ENCODE results near the gene TCF7L2.

Gene TCF7L2

DNA sequence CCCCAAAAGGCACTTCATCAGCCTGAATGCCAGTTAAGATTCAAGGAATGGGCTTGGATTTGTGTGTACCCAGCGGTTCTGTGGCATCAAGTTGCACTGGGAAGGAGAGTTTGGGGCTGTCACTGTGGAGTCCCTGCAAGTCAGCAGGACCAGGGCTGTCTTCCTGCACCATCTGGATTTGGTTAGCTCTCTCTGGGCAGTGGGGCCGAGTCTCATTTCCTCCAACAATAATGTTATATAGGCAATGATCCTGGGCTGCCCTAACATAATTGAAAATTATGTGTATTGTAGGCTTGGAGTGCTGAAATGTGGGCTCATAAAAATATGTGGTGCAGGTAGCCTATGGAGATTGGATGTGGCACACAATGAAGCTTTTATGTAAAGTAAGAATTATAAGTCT, 87.2 kb downstream of the TCF7L2 start:
- H3K9me3 ChIP-seq (ENCODE audit: insufficient read depth, low read length), result no peaks in the 10 kb centered on the region
- no peaks in the 10 kb centered on the region for H3K79me2 ChIP-seq (ENCODE audit: low read length)
- H3K36me3 ChIP-seq (replicated peaks; ENCODE audit: low read depth, low read length), result no peaks in the 10 kb centered on the region
- no peak overlapping the region for H3K4me3 ChIP-seq (ENCODE audit: low read length)
- H3K27me3 ChIP-seq (ENCODE audit: low read depth, low read length), result peaks cover 10% of the 10 kb centered on the region; the same call in 1 of the 2 replicates
- H4K20me1 ChIP-seq (ENCODE audit: insufficient read depth, low read length), result no peaks in the 10 kb centered on the region
- no peak overlapping the region for H3K4me2 ChIP-seq (ENCODE audit: low read length)
- H3K4me1 ChIP-seq (ENCODE audit: low read length), result no peaks in the 10 kb centered on the region
- TF ChIP-seq, protein P1, sequence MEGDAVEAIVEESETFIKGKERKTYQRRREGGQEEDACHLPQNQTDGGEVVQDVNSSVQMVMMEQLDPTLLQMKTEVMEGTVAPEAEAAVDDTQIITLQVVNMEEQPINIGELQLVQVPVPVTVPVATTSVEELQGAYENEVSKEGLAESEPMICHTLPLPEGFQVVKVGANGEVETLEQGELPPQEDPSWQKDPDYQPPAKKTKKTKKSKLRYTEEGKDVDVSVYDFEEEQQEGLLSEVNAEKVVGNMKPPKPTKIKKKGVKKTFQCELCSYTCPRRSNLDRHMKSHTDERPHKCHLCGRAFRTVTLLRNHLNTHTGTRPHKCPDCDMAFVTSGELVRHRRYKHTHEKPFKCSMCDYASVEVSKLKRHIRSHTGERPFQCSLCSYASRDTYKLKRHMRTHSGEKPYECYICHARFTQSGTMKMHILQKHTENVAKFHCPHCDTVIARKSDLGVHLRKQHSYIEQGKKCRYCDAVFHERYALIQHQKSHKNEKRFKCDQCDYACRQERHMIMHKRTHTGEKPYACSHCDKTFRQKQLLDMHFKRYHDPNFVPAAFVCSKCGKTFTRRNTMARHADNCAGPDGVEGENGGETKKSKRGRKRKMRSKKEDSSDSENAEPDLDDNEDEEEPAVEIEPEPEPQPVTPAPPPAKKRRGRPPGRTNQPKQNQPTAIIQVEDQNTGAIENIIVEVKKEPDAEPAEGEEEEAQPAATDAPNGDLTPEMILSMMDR (IDR thresholded peaks at IDR 0.05; ENCODE audit: low read depth, low read length), result no peak
- TF ChIP-seq EZH2phosphoT487 (IDR thresholded peaks at IDR 0.05; ENCODE audit: low read depth), result no peak
- H3K9ac ChIP-seq (ENCODE audit: low read length), result no peak overlapping the region
- H2AFZ ChIP-seq (ENCODE audit: low read depth, low read length), result no peak overlapping the region
- H3K27ac ChIP-seq (ENCODE audit: low read length), result no peak overlapping the region

DNA sequence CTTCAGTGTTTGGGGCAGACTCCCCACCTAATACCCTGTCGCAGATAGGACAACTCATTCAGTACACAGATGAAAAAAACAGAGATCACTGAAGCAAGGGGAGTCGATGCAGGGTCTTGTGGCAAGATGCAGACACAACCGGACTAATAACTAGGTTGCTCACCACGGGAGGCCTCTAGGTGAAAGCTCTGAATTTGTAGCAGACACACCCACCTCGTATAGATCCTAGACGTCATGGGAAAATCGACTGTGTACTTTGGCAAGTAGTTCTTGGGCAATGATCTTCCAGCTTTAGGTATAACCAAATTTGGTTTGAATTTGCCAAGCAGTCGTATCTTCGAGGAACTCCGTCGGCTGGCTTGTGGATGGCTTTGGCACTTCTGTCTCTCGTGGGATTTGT, 88.1 kb downstream of the TCF7L2 start:
- Histone ChIP-seq H3K4me1 (ENCODE audit: low read length) (no peaks in the 10 kb centered on the region), H3K4me2 (ENCODE audit: low read length) (no peak overlapping the region), H3K9ac (ENCODE audit: low read length) (no peak overlapping the region), H3K9me3 (ENCODE audit: insufficient read depth, low read length) (no peaks in the 10 kb centered on the region), H3K79me2 (ENCODE audit: low read length) (no peaks in the 10 kb centered on the region), H4K20me1 (ENCODE audit: insufficient read depth, low read length) (no peaks in the 10 kb centered on the region), H3K36me3 (replicated peaks; ENCODE audit: low read depth, low read length) (no peaks in the 10 kb centered on the region), H3K27me3 (ENCODE audit: low read depth, low read length) (peaks cover 16% of the 10 kb centered on the region; the same call in 1 of the 2 replicates), H3K27ac (ENCODE audit: low read length) (no peak overlapping the region), H3K4me3 (ENCODE audit: low read length) (no peak overlapping the region), H2AFZ (ENCODE audit: low read depth, low read length) (no peak overlapping the region)
- TF ChIP-seq, protein P1 (IDR thresholded peaks at IDR 0.05; ENCODE audit: low read depth, low read length), result no peak
- TF ChIP-seq EZH2phosphoT487 (IDR thresholded peaks at IDR 0.05; ENCODE audit: low read depth), result no peak

DNA sequence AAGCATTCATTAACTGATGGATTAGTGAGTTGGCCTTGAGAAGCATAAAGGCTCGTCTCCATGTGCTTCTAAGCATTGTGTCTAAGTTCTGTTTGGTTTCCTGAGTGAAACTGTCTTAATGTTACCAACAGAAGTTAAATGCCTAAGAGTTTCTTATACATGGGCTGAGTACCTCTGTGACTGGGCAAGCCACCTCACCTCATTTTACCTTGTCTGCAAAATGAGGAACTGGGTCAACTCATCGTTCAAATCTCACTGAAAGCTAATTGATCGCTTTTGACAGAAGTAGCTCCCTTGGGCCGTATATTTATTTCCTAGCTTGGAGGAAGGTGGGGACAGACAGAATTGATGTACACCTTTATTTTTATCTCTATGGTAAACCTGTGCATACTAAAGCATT, 88.9 kb downstream of the TCF7L2 start:
- Histone ChIP-seq H2AFZ (ENCODE audit: low read depth, low read length) (no peak overlapping the region), H3K79me2 (ENCODE audit: low read length) (no peaks in the 10 kb centered on the region)

DNA sequence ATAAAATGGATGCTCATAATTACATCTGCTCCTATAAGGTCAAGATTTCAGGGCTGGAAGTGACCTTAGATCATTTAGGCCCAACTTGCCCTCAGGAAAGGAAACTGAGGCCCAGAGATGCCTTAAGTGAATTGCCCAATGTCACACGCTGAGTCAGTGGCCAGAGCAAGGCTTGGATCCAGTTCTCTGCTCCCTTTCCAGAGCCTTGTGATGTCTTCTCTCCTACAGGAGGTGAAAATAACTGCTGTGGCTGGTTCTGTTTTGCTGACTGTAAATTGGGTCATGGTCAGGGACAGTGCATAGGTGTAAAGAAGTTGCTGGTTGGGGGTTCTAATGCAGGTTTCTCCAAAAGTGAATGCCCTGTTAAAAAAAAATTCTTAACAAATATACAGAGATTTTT, 91.3 kb downstream of the TCF7L2 start:
- Histone ChIP-seq H3K9ac (ENCODE audit: low read length) (no peak overlapping the region), H2AFZ (ENCODE audit: low read depth, low read length) (no peak overlapping the region), H3K4me2 (ENCODE audit: low read length) (no peak overlapping the region), H3K4me3 (ENCODE audit: low read length) (no peak overlapping the region), H3K4me1 (ENCODE audit: low read length) (no peaks in the 10 kb centered on the region), H3K27me3 (ENCODE audit: low read depth, low read length) (peaks cover 16% of the 10 kb centered on the region; the same call in 1 of the 2 replicates), H3K27ac (ENCODE audit: low read length) (no peak overlapping the region), H3K9me3 (ENCODE audit: insufficient read depth, low read length) (no peaks in the 10 kb centered on the region), H3K79me2 (ENCODE audit: low read length) (no peaks in the 10 kb centered on the region), H3K36me3 (replicated peaks; ENCODE audit: low read depth, low read length) (no peaks in the 10 kb centered on the region), H4K20me1 (ENCODE audit: insufficient read depth, low read length) (no peaks in the 10 kb centered on the region)
- TF ChIP-seq, protein P1 (IDR thresholded peaks at IDR 0.05; ENCODE audit: low read depth, low read length), result no peak
- no peak for TF ChIP-seq EZH2phosphoT487 (IDR thresholded peaks at IDR 0.05; ENCODE audit: low read depth)

More for the DNA sequence above, 88.9 kb downstream of the TCF7L2 start:
- Histone ChIP-seq H3K9ac (ENCODE audit: low read length) (no peak overlapping the region), H3K9me3 (ENCODE audit: insufficient read depth, low read length) (no peaks in the 10 kb centered on the region), H3K27me3 (ENCODE audit: low read depth, low read length) (peaks cover 16% of the 10 kb centered on the region; the same call in 1 of the 2 replicates), H3K27ac (ENCODE audit: low read length) (no peak overlapping the region), H4K20me1 (ENCODE audit: insufficient read depth, low read length) (no peaks in the 10 kb centered on the region), H3K36me3 (replicated peaks; ENCODE audit: low read depth, low read length) (no peaks in the 10 kb centered on the region), H3K4me2 (ENCODE audit: low read length) (no peak overlapping the region), H3K4me1 (ENCODE audit: low read length) (no peaks in the 10 kb centered on the region), H3K4me3 (ENCODE audit: low read length) (no peak overlapping the region)
- no peak for TF ChIP-seq EZH2phosphoT487 (IDR thresholded peaks at IDR 0.05; ENCODE audit: low read depth)
- TF ChIP-seq, protein P1 (IDR thresholded peaks at IDR 0.05; ENCODE audit: low read depth, low read length), result no peak

Data from OCI-LY3 (cell line).